ENCODE data around the gene XPR1.

GRCh38 chr1:180899262-180899661, 267.4 kb downstream of the XPR1 start:
- no peak for TF ChIP-seq EZH2 (IDR thresholded peaks at IDR 0.05; ENCODE audit: borderline replicate concordance, control insufficient read depth, low read depth, low read length)
- TF ChIP-seq YY1 (IDR thresholded peaks at IDR 0.05; ENCODE audit: low read depth, low read length): no peak
- no peak for TF ChIP-seq TBL1XR1 (IDR thresholded peaks at IDR 0.05; ENCODE audit: low read depth, low read length)
- TF ChIP-seq GABPA (IDR thresholded peaks at IDR 0.05; ENCODE audit: low read depth): no peak
- TF ChIP-seq CTCF (IDR thresholded peaks at IDR 0.05 in 2 of 3, conservative IDR thresholded peaks at IDR 0.05 in 1 of 3; ENCODE audit: control insufficient read depth in 2 of 3, extremely low read depth in 1 of 3, insufficient read depth in 1 of 3, low read depth in 3 of 3, low read length in 3 of 3): no peak
- no peak for TF ChIP-seq TAF1 (IDR thresholded peaks at IDR 0.05; ENCODE audit: borderline replicate concordance, low read depth, low read length)
